GM12801 (cell line): ENCODE data around the gene ATXN7.

Source experiments
- TF ChIP-seq, protein P1 (sequence below): IDR thresholded peaks from one replicate; pipeline ENCODE4 v1.5.1; 2011; ENCODE audit warnings: control low read depth; ENCODE audit not compliant: insufficient read length; ENCODE audit errors: extremely low read depth

The ATXN7 gene

DNA sequence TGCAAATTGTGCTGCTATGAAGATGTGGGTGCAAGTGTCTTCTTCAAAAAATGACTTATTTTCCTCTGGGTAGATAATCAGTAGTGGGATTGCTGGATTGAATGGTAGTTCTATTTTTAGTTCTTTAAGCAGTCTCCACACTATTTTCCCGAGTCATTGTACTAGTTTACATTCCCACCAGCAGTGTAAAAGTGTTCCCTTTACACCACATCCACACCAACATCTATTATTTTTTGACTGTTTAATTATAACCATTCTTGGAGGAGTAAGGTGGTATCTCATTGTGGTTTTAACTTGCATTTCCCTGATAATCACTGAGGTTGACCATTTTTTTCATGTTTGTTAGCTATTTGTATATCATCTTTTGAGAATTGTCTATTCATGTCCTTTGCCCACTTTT is 179.3 kb downstream of the ATXN7 start:
- TF ChIP-seq, protein P1, sequence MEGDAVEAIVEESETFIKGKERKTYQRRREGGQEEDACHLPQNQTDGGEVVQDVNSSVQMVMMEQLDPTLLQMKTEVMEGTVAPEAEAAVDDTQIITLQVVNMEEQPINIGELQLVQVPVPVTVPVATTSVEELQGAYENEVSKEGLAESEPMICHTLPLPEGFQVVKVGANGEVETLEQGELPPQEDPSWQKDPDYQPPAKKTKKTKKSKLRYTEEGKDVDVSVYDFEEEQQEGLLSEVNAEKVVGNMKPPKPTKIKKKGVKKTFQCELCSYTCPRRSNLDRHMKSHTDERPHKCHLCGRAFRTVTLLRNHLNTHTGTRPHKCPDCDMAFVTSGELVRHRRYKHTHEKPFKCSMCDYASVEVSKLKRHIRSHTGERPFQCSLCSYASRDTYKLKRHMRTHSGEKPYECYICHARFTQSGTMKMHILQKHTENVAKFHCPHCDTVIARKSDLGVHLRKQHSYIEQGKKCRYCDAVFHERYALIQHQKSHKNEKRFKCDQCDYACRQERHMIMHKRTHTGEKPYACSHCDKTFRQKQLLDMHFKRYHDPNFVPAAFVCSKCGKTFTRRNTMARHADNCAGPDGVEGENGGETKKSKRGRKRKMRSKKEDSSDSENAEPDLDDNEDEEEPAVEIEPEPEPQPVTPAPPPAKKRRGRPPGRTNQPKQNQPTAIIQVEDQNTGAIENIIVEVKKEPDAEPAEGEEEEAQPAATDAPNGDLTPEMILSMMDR = no peak

DNA sequence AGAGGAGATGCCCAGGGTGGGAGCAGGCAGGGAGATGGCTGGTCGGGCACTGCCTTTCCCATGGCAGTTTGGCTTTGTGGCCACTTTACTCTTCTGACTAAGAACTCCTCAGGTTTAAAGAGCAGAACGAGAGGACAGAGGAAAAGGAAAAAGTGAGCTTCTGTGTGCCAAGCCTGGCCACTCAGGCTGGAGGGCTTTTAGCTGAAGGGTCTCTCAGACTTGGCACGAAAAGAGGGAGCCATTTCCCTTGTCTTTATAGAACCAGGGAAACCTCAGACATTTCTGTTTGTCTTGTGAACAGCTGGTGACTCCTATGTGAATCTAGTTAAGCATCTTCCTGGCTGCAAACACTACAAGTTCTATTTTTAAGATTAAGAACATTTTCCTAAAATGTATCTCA is 182.9 kb downstream of the ATXN7 start:
- TF ChIP-seq, protein P1 = no peak

DNA sequence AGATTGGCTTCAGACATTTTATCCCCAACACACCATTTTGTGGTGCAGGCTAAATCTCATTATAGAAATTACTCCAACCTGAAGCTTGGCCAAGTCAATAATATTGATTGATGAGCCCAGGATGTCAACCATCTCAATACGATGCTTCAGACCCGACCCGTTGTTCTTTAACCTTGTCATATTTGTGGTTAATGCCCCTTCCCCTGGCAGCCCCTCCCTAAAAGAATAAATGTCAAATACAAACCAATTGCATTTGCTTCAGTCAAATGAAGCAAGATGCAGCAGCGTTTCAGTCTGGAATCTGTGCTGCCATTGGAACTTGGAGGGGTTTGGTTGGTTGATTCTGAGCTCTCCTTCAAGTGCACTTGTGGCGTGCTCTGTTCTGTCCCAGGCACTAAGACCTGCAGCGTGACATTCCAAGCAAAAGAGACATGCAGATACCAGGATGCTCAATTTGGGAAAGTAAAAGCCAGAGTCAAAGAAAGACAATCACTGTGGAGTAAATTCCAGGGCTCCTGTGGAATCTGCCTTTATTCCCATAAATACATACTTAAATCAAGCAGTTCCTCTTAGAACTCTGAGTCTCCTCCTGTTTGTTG is 183.4 kb downstream of the ATXN7 start:
- TF ChIP-seq, protein P1 = no peak

DNA sequence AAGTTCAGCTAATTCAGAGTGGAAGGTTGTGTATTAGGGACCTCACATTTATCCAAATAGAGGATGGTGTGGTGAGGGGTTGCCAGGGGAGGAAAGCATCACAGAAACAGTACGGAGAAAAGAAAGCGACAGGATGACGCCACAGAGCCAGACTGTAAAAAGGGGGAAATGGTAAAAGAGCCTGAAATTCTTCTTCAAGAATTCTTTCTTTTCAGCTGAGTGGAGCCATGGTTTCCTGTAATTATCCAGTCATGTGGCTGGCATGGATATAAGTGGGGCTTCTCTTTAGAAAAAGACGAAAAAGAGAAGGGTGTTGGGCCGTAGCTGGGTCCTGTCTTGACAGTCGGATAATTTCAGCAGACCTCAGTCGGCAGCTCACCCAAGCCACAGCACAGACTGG is 184.1 kb downstream of the ATXN7 start:
- TF ChIP-seq, protein P1 = no peak

DNA sequence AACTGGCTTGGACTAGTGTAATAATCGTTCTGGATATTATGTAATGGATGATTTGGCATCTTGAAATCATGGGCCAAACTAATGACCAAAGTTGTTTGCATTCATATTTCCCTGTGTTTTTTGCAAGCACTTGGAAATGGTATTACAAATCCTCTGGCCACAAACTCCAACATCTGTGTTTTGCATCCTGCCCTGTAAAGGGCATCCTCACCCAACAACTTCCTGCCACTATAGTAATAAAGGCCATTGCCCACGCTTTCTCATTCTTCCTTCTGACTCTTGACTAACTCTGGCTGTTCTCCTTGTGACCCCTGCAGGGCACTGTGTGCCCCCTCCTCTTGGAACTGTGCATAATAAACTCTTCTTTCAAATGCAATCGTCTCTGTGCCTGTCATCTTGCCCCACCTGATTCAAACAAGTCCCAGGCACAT is 185.0 kb downstream of the ATXN7 start:
- TF ChIP-seq, protein P1 = no peak

DNA sequence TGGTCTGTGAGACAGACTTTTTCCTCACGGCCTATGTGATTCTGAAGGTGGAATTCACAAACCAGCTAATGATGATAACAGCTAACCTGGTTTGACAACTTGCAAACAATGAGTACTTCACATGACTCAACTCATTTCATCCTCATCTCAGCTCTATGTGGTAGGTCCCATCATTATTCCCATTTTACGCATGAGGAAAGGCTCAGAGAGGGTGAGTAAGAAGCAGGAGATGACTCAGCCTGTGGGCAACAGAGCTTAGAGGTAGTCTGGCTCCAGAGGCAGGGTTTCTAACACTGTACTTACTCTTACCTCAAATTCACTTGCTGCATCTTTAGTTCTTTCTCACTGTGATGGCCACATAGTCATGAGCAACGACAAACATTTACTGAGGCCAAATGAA is 185.5 kb downstream of the ATXN7 start:
- TF ChIP-seq, protein P1 = no peak

DNA sequence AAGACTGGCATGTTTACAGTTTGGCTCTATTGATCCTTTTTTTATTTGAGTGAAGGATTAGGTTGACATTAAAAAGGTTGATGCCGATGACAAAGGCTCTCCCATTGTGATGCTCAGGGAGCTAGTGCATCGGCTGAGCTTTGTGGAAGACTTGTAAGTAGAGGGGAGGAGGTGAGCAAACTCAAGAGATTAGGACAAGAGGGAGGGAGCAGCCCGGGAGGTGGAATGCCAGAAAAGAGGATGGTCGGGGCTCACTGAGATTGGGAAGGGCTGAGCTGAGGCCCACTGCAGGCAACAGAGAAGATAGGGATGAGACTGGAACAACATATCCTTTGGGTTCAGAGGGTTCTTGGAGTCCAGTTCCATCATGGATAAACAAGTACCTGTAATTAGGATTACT is 186.2 kb downstream of the ATXN7 start:
- TF ChIP-seq, protein P1 = no peak
